GM12878 (cell line): ENCODE results near the gene SLC6A12. TPM values are rescaled to one million over a fixed set of nuclear protein-coding genes. Genes with fewer than 3 reads are reported as not detected.

ENCODE experiments used
- ATAC-seq: fragments of 200-7000 bp; cut with Tn5 transposase; 3 replicates; pipeline ENCODE4 v1.9.1; 2020; ENCODE audit warnings: mild to moderate bottlenecking, moderate library complexity
- BruUV-seq: library from RNA; stranded (reverse); fragments of 400-500 nt; replicated peaks from 2 replicates; lab custom pipeline; 2021; lab: Mats Ljungman, UMichigan
- CTCF ChIA-PET: fragments of 300-600 bp; sonication (Branson Sonifier 250); formaldehyde crosslinking; extraction: SDS; loops from one replicate; lab custom pipeline; 2021; ENCODE audit warnings: inconsistent platforms; lab: Yijun Ruan, JAX
- POLR2A ChIA-PET: fragments of 350-600 bp; formaldehyde crosslinking; extraction: SDS; loops from one replicate; lab custom pipeline; 2021; ENCODE audit warnings: inconsistent platforms; lab: Charles Lee
- RAD21 ChIA-PET: fragments of 300-600 bp; sonication (Branson Sonifier 250); formaldehyde crosslinking; loops from one replicate; lab custom pipeline; 2023; ENCODE audit warnings: antibody characterized with exemption; ENCODE audit not compliant: unreplicated experiment; lab: Charles Lee
- SMC1A ChIA-PET: fragments of 300-600 bp; sonication (Branson Sonifier 250); formaldehyde crosslinking; loops from one replicate; lab custom pipeline; 2023; ENCODE audit not compliant: unreplicated experiment, uncharacterized antibody; lab: Charles Lee
- DNase-seq: peaks from one replicate; pipeline ENCODE4 v3.0.0-alpha.2; 2011; ENCODE audit warnings: low read depth, low spot score
- FAIRE-seq: peaks from 3 replicates; lab custom pipeline; 2011; peaks lifted over from hg19 to GRCh38; lab: Jason Lieb, UNC
- H2AFZ ChIP-seq: 2 replicates; pipeline ENCODE4 v1.6.0; 2011; ENCODE audit warnings: low read depth, low read length, control low read depth; ENCODE audit not compliant: control insufficient read depth
- H3K27ac ChIP-seq: 2 replicates; pipeline ENCODE4 v1.5.1; 2011; ENCODE audit warnings: control low read depth; ENCODE audit not compliant: control insufficient read depth, insufficient read depth
- H3K27me3 ChIP-seq, 2 experiments: replicated peaks in 1 of 2; 2 replicates each; pipeline versions ENCODE4 v1.6.0 to v1.6.1; 2011; ENCODE audit warnings: low read length in 1 of 2; ENCODE audit not compliant: control insufficient read depth in 2 of 2, insufficient read depth in 2 of 2
- H3K36me3 ChIP-seq, 2 experiments: 2 replicates each; pipeline ENCODE4 v1.5.1; 2011; ENCODE audit warnings: low read length in 1 of 2; ENCODE audit not compliant: control insufficient read depth in 2 of 2, insufficient read depth in 2 of 2
- H3K4me1 ChIP-seq: 2 replicates; pipeline ENCODE4 v1.6.1; 2011; ENCODE audit warnings: mild to moderate bottlenecking, low read length, moderate library complexity, mixed read lengths; ENCODE audit not compliant: control insufficient read depth, insufficient read depth
- H3K4me2 ChIP-seq: 2 replicates; pipeline ENCODE4 v1.6.0; 2011; ENCODE audit warnings: control low read depth; ENCODE audit not compliant: control insufficient read depth, insufficient read depth
- H3K4me3 ChIP-seq: fragments of 200-600 bp; sonication (generic); 2 replicates; pipeline ENCODE4 v1.5.1; 2016
- H3K79me2 ChIP-seq: 2 replicates; pipeline ENCODE4 v1.6.0; 2011; ENCODE audit warnings: low read length; ENCODE audit not compliant: control insufficient read depth, insufficient read depth
- H3K9ac ChIP-seq: 2 replicates; pipeline ENCODE4 v1.8.0; 2011; ENCODE audit warnings: low read length, control low read depth, mixed read lengths; ENCODE audit not compliant: control insufficient read depth, insufficient read depth
- H3K9me3 ChIP-seq: replicated peaks from 3 replicates; pipeline ENCODE4 v1.5.1; 2011; ENCODE audit warnings: mild to moderate bottlenecking, low read length; ENCODE audit not compliant: control insufficient read depth, insufficient read depth
- H4K20me1 ChIP-seq: 2 replicates; pipeline ENCODE4 v1.6.0; 2011; ENCODE audit not compliant: control insufficient read depth, insufficient read depth
- CREM ChIP-seq: IDR thresholded peaks from 2 replicates; pipeline ENCODE4 v1.6.1; 2014; ENCODE audit warnings: antibody characterized with exemption, low read depth
- EZH2 ChIP-seq: IDR thresholded peaks from 2 replicates; pipeline ENCODE4 v1.6.1; 2012; ENCODE audit warnings: low read depth, mild to moderate bottlenecking, control low read depth, inconsistent platforms, low read length, borderline replicate concordance; ENCODE audit not compliant: control insufficient read depth
- HDAC6 ChIP-seq: fragments of 200-600 bp; sonication (generic); IDR thresholded peaks from one replicate; pipeline ENCODE4 v1.8.0; 2017; ENCODE audit warnings: antibody characterized with exemption; ENCODE audit not compliant: unreplicated experiment
- NFIC ChIP-seq: IDR thresholded peaks from 2 replicates; pipeline ENCODE4 v1.6.1; 2012; ENCODE audit warnings: low read depth, mild to moderate bottlenecking, inconsistent platforms, low read length, moderate library complexity
- RAD21 ChIP-seq: IDR thresholded peaks from 2 replicates; pipeline ENCODE4 v1.6.1; 2011; ENCODE audit warnings: mild to moderate bottlenecking, low read depth, low read length, moderate library complexity; ENCODE audit not compliant: insufficient read depth
- TAF1 ChIP-seq: IDR thresholded peaks from 2 replicates; pipeline ENCODE4 v1.6.1; 2011; ENCODE audit warnings: mild to moderate bottlenecking, low read depth, low read length, borderline replicate concordance
- ZZZ3 ChIP-seq: IDR thresholded peaks from 2 replicates; pipeline ENCODE4 v1.6.1; 2011; ENCODE audit warnings: low read depth; ENCODE audit not compliant: control insufficient read depth, insufficient read length
- WGBS: methylation state at CpG from one replicate; pipeline ENCODE4 v1.1.6; 2016; ENCODE audit warnings: low lambda C conversion rate; ENCODE audit not compliant: insufficient replicate concordance, insufficient coverage; ENCODE audit errors: missing lambda C conversion rate; 5-methylcytosine and 5-hydroxymethylcytosine counted together
- in situ Hi-C: fragments of 300-500 bp; cut with MboI; formaldehyde crosslinking; loops from 9 replicates; pipeline ENCODE4 v1.14.3; 2018; ENCODE audit warnings: mixed read lengths
- intact Hi-C: fragments of 100-400 bp; cut with micrococcal nuclease; formaldehyde crosslinking; loops from one replicate; pipeline ENCODE4 v1.14.2; 2022; ENCODE audit not compliant: unreplicated experiment
- polyA plus RNA-seq, 11 experiments: library from polyadenylated mRNA; depleted of rRNA in 4 of 11; unstranded in 6 of 11; stranded (reverse) in 5 of 11; fragments of >200 nt; fragmentation: Nextera tagmentation in 4 of 11; fragmentation: Illumina TruSeq in 1 of 11; extraction: Ambion mirVana in 4 of 11; extraction: Trizol in 1 of 11; gene quantifications; 1 replicate in 1 of 11; 2 replicates in 10 of 11; pipeline versions ENCODE4 v1.2.1 to v1.2.3, GENCODE V29; 2011 to 2016; ENCODE audit warnings: inconsistent platforms in 2 of 11, missing spikeins in 2 of 11, low read depth in 1 of 11
- total RNA-seq, 4 experiments: library from RNA; depleted of rRNA in 3 of 4; stranded (reverse); fragments of >200 nt in 3 of 4; fragmentation: Illumina TruSeq in 1 of 4; extraction: Trizol in 1 of 4; gene quantifications; 2 replicates each; pipeline versions ENCODE4 v1.2.1 to v1.2.3, GENCODE V29; 2013 to 2021
- TF ChIP-seq, protein P1 (sequence below): fragments of 450-650 bp; formaldehyde crosslinking; IDR thresholded peaks from 2 replicates; pipeline ENCODE4 v1.4.0; 2020; ENCODE audit warnings: mild to moderate bottlenecking, moderate library complexity
- TF ChIP-seq, protein P2 (sequence below): fragments of 450-650 bp; IDR thresholded peaks from 2 replicates; pipeline ENCODE4 v1.6.1; 2017; ENCODE audit warnings: mild to moderate bottlenecking, low read depth, inconsistent platforms; ENCODE audit not compliant: poor library complexity, severe bottlenecking
- TF ChIP-seq, protein P3 (sequence below): IDR thresholded peaks from 2 replicates; pipeline ENCODE4 v1.6.1; 2012; ENCODE audit warnings: low read depth, low read length, improper control_type of control experiment

Gene SLC6A12
- total and polyA plus RNA-seq, 10 of the 15 experiments (the other 5 are each of a cell fraction or from before 2014, with no cell fraction given): 0.06 to 0.11 (median 0.07) TPM; not detected in 7

DNA sequence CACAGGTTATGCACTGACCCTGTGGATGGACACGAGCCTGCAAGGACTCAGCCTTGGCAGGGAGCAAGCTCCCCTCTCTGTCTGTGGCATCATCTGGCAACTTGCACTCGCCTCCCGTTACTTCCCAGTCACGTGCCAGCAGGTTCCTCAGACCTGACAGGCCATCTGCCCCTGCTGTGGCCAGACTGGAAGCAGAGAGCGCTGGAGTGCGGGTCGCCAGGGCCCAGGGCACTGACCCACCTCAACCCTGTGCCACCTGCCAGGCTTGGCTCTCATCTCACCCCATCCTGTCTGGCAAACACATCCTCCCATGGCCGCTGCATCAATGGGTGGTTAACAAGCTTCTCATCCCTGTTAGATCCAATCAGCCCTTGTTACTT is 28.4 kb downstream of the SLC6A12 start:
- SMC1A ChIA-PET: no interaction called here

DNA sequence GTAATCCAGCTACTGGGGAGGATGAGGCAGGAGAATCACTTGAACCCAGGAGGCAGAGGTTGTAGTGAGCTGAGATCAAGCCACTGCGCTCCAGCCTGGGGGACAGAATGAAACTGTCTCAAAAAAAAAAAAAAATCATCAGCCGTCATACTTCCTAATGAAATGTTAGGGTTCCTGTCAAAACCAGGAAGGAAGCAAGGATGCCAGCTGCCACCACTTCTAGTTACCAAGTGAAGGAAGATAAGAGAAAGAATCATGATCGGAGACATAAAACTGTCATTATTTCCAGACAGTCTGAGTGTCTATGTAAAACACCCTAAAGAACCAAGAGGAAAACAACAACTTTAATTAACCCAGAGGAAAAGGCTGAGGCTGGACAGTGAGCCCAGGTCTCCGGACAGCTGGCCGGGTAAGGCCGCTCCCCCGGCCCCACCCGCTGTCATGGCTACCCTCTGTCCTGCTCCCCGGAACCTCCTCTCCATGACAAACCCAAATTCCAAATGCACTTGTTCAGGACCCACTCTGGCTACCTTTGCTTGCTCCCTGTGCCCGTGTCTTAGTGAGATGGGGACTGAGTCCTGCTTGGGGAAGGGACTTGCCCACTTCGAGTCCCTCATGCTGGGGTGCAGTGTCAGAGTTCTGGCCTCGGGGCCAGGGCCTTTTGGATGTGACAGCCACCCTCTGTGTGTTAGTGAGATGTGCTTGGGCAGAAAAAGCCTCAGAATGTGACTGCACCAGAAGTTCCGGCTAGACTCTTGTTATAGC is 29.0 kb downstream of the SLC6A12 start:
- Histone ChIP-seq H3K79me2 (no peaks in the 10 kb centered on the region), H3K27ac (no peak overlapping the region), H3K4me2 (no peak overlapping the region), H3K36me3 (no peaks in the 10 kb centered on the region), H3K4me1 (peaks cover 5% of the 10 kb centered on the region), H3K9ac (no peak overlapping the region), H4K20me1 (no peaks in the 10 kb centered on the region), H2AFZ (no peak overlapping the region), H3K27me3 (no peaks in the 10 kb centered on the region), H3K4me3 (no peak overlapping the region), H3K9me3 (no peaks in the 10 kb centered on the region)
- CTCF ChIA-PET: no interaction called here
- DNase-seq (no peak), ATAC-seq (no peak), FAIRE-seq (no peak)
- WGBS: 49% methylated on average over 12 of the region's 13 CpGs
- intact Hi-C loops (no loop called here), in situ Hi-C loops (no loop called here)
- RAD21 ChIA-PET: no interaction called here
- POLR2A ChIA-PET: no interaction called here
- BruUV-seq: no TSS peak
- SMC1A ChIA-PET: no interaction called here
- TF ChIP-seq TAF1 (no peak), HDAC6 (no peak), CREM (no peak), ZZZ3 (no peak), RAD21 (no peak)
- TF ChIP-seq, protein P1, sequence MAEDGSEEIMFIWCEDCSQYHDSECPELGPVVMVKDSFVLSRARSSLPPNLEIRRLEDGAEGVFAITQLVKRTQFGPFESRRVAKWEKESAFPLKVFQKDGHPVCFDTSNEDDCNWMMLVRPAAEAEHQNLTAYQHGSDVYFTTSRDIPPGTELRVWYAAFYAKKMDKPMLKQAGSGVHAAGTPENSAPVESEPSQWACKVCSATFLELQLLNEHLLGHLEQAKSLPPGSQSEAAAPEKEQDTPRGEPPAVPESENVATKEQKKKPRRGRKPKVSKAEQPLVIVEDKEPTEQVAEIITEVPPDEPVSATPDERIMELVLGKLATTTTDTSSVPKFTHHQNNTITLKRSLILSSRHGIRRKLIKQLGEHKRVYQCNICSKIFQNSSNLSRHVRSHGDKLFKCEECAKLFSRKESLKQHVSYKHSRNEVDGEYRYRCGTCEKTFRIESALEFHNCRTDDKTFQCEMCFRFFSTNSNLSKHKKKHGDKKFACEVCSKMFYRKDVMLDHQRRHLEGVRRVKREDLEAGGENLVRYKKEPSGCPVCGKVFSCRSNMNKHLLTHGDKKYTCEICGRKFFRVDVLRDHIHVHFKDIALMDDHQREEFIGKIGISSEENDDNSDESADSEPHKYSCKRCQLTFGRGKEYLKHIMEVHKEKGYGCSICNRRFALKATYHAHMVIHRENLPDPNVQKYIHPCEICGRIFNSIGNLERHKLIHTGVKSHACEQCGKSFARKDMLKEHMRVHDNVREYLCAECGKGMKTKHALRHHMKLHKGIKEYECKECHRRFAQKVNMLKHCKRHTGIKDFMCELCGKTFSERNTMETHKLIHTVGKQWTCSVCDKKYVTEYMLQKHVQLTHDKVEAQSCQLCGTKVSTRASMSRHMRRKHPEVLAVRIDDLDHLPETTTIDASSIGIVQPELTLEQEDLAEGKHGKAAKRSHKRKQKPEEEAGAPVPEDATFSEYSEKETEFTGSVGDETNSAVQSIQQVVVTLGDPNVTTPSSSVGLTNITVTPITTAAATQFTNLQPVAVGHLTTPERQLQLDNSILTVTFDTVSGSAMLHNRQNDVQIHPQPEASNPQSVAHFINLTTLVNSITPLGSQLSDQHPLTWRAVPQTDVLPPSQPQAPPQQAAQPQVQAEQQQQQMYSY: no peak
- TF ChIP-seq, protein P2, sequence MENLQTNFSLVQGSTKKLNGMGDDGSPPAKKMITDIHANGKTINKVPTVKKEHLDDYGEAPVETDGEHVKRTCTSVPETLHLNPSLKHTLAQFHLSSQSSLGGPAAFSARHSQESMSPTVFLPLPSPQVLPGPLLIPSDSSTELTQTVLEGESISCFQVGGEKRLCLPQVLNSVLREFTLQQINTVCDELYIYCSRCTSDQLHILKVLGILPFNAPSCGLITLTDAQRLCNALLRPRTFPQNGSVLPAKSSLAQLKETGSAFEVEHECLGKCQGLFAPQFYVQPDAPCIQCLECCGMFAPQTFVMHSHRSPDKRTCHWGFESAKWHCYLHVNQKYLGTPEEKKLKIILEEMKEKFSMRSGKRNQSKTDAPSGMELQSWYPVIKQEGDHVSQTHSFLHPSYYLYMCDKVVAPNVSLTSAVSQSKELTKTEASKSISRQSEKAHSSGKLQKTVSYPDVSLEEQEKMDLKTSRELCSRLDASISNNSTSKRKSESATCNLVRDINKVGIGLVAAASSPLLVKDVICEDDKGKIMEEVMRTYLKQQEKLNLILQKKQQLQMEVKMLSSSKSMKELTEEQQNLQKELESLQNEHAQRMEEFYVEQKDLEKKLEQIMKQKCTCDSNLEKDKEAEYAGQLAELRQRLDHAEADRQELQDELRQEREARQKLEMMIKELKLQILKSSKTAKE: no peak
- TF ChIP-seq, protein P3, sequence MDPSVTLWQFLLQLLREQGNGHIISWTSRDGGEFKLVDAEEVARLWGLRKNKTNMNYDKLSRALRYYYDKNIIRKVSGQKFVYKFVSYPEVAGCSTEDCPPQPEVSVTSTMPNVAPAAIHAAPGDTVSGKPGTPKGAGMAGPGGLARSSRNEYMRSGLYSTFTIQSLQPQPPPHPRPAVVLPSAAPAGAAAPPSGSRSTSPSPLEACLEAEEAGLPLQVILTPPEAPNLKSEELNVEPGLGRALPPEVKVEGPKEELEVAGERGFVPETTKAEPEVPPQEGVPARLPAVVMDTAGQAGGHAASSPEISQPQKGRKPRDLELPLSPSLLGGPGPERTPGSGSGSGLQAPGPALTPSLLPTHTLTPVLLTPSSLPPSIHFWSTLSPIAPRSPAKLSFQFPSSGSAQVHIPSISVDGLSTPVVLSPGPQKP: no peak

More for the DNA sequence above, 28.4 kb downstream of the SLC6A12 start:
- Histone ChIP-seq H3K4me3 (no peak overlapping the region), H2AFZ (no peak overlapping the region), H3K27me3 (no peaks in the 10 kb centered on the region), H4K20me1 (no peaks in the 10 kb centered on the region), H3K27ac (no peak overlapping the region), H3K4me2 (no peak overlapping the region), H3K9me3 (no peaks in the 10 kb centered on the region), H3K79me2 (no peaks in the 10 kb centered on the region), H3K4me1 (peaks cover 4% of the 10 kb centered on the region), H3K9ac (no peak overlapping the region), H3K36me3 (no peaks in the 10 kb centered on the region)
- FAIRE-seq (no peak), DNase-seq (no peak), ATAC-seq (no peak)
- in situ Hi-C loops: no loop called here
- POLR2A ChIA-PET: no interaction called here
- no TSS peak for BruUV-seq
- CTCF ChIA-PET: no interaction called here
- TF ChIP-seq NFIC: no peak
- TF ChIP-seq EZH2: no peak
- TF ChIP-seq, all 136 proteins: peak for 0
- WGBS: 3% methylated on average over 5 of the region's 8 CpGs
- RAD21 ChIA-PET: no interaction called here
- intact Hi-C loops: no loop called here
